HG02571 (cell line): ENCODE results near the gene C11orf54.
A peak's percentile ranks its signal among the peaks of the same experiment; 100 is the strongest.

Source experiments
- ATAC-seq: cut with Tn5 transposase; IDR thresholded peaks from one replicate; pipeline ENCODE4 v1.9.1; 2021; ENCODE audit warnings: mild to moderate bottlenecking, moderate library complexity; ENCODE audit not compliant: unreplicated experiment

C11orf54 gene

GRCh38 chr11:93741094-93741881, at the start of gene C11orf54, which contains the start of gene TAF1D:
Gene C11orf54, plus strand, starts transcription at chr11:93741672. Its CDS starts 5,722 bp downstream, at chr11:93747394.
Gene TAF1D, minus strand, starts transcription at chr11:93741495. Its CDS starts 2,191 bp downstream, at chr11:93739304.
- peak; percentile 81 for ATAC-seq

- no peak for ATAC-seq
These were observed 47.4 kb upstream of the C11orf54 start for GRCh38 chr11:93694109-93694508.

GRCh38 chr11:93694557-93694956, 46.9 kb upstream of the C11orf54 start:
- ATAC-seq: no peak

GRCh38 chr11:93697611-93698010, 43.9 kb upstream of the C11orf54 start:
- ATAC-seq: no peak

GRCh38 chr11:93700830-93701229, 40.6 kb upstream of the C11orf54 start:
- no peak for ATAC-seq

- ATAC-seq: no peak
These were observed 37.2 kb upstream of the C11orf54 start for GRCh38 chr11:93704237-93704636.

- ATAC-seq: no peak
These were observed 31.2 kb upstream of the C11orf54 start for GRCh38 chr11:93710239-93710638.

GRCh38 chr11:93712678-93713077, 28.8 kb upstream of the C11orf54 start:
- ATAC-seq: no peak

- no peak for ATAC-seq
These were observed 25.6 kb upstream of the C11orf54 start for GRCh38 chr11:93715797-93716396.

GRCh38 chr11:93717501-93717900, 24.0 kb upstream of the C11orf54 start:
- ATAC-seq: no peak

- peak; percentile 67 for ATAC-seq
These were observed 23.4 kb upstream of the C11orf54 start for GRCh38 chr11:93718057-93718563.

GRCh38 chr11:93719310-93719709, 22.2 kb upstream of the C11orf54 start:
- ATAC-seq: no peak

GRCh38 chr11:93720522-93720921, 20.9 kb upstream of the C11orf54 start:
- ATAC-seq: no peak

GRCh38 chr11:93724089-93724488, 17.4 kb upstream of the C11orf54 start:
- ATAC-seq: no peak

GRCh38 chr11:93727985-93728791, 13.3 kb upstream of the C11orf54 start:
- no peak for ATAC-seq

GRCh38 chr11:93728792-93729128, 12.7 kb upstream of the C11orf54 start:
- ATAC-seq: no peak

GRCh38 chr11:93729129-93729616, 12.3 kb upstream of the C11orf54 start:
- ATAC-seq: no peak

GRCh38 chr11:93730108-93731107, 11.1 kb upstream of the C11orf54 start:
- no peak for ATAC-seq

GRCh38 chr11:93732237-93732892, 9.1 kb upstream of the C11orf54 start:
- ATAC-seq: no peak
